ENCODE measurements around the gene PRLH.

DNA sequence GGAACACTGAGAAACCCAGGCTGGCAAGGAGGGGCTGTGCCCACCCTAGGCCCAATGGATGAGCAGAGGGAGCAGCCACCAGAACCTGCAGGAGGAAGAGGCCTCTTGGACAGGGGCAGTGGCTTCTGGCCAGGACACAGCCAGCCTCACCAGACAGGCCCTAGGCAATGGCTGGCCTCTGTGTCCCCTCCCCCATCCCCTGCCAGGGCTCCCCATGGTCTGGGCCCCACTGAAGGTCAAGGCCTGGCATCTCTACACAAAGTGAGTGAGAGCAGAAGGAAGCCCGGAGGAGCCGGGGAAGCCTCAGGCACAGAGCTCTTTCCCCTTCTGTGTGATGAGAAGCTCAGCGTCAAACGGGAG lies 6.3 kb downstream of the PRLH start:
- TF ChIP-seq, protein P1, sequence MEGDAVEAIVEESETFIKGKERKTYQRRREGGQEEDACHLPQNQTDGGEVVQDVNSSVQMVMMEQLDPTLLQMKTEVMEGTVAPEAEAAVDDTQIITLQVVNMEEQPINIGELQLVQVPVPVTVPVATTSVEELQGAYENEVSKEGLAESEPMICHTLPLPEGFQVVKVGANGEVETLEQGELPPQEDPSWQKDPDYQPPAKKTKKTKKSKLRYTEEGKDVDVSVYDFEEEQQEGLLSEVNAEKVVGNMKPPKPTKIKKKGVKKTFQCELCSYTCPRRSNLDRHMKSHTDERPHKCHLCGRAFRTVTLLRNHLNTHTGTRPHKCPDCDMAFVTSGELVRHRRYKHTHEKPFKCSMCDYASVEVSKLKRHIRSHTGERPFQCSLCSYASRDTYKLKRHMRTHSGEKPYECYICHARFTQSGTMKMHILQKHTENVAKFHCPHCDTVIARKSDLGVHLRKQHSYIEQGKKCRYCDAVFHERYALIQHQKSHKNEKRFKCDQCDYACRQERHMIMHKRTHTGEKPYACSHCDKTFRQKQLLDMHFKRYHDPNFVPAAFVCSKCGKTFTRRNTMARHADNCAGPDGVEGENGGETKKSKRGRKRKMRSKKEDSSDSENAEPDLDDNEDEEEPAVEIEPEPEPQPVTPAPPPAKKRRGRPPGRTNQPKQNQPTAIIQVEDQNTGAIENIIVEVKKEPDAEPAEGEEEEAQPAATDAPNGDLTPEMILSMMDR (conservative IDR thresholded peaks at IDR 0.05 in 1 of 2, IDR thresholded peaks at IDR 0.05 in 1 of 2; ENCODE audit: low read depth in 1 of 2, low read length in 2 of 2): no peak
- no peak for TF ChIP-seq EZH2 (IDR thresholded peaks at IDR 0.05; ENCODE audit: low read length, missing control alignments)

All from fibroblast of lung (primary cell).